Prostate gland (tissue), 2 donors: ENCODE results near the gene TAS2R41.

Experiments
- CTCF ChIP-seq, 4 experiments: fragments of 200-600 bp in 2 of 4; fragments of 450-650 bp in 2 of 4; sonication (generic) in 2 of 4; IDR thresholded peaks; 1 replicate in 3 of 4; 2 replicates in 1 of 4; pipeline ENCODE4 v1.5.1; 2016 to 2019; ENCODE audit warnings: antibody characterized with exemption in 4 of 4, mild to moderate bottlenecking in 2 of 4, moderate library complexity in 2 of 4
- POLR2A ChIP-seq: fragments of 450-650 bp; IDR thresholded peaks from one replicate; pipeline ENCODE4 v1.6.1; 2016; ENCODE audit warnings: antibody characterized with exemption, mild to moderate bottlenecking
- POLR2AphosphoS5 ChIP-seq: sonication (generic); formaldehyde crosslinking; IDR thresholded peaks from one replicate; pipeline ENCODE4 v1.6.1; 2017; ENCODE audit warnings: antibody characterized with exemption

GRCh38 chr7:143487061-143487460 lies 9.4 kb downstream of the TAS2R41 start:
- TF ChIP-seq CTCF (IDR thresholded peaks at IDR 0.05) = no peak
- no peak for TF ChIP-seq POLR2A
- TF ChIP-seq POLR2AphosphoS5 = no peak
